Astrocyte of the cerebellum (primary cell): ENCODE results near the gene MSH2.

ENCODE experiments used
- DNase-seq: peaks from one replicate; pipeline ENCODE4 v3.0.0-alpha.2; 2011; ENCODE audit warnings: low read depth
- H3K4me3 ChIP-seq: 2 replicates; pipeline ENCODE4 v1.5.1; 2011; ENCODE audit warnings: mild to moderate bottlenecking, low read depth, low read length, moderate library complexity
- CTCF ChIP-seq: IDR thresholded peaks from 2 replicates; pipeline ENCODE4 v1.5.1; 2012; ENCODE audit warnings: low read length, low read depth, moderate library complexity, mild to moderate bottlenecking; ENCODE audit errors: missing control alignments
- in situ Hi-C: cut with HindIII; loops from 2 replicates; pipeline ENCODE4 v1.10.0; 2017; ENCODE audit warnings: low sequenced_read_pairs

Gene MSH2

DNA sequence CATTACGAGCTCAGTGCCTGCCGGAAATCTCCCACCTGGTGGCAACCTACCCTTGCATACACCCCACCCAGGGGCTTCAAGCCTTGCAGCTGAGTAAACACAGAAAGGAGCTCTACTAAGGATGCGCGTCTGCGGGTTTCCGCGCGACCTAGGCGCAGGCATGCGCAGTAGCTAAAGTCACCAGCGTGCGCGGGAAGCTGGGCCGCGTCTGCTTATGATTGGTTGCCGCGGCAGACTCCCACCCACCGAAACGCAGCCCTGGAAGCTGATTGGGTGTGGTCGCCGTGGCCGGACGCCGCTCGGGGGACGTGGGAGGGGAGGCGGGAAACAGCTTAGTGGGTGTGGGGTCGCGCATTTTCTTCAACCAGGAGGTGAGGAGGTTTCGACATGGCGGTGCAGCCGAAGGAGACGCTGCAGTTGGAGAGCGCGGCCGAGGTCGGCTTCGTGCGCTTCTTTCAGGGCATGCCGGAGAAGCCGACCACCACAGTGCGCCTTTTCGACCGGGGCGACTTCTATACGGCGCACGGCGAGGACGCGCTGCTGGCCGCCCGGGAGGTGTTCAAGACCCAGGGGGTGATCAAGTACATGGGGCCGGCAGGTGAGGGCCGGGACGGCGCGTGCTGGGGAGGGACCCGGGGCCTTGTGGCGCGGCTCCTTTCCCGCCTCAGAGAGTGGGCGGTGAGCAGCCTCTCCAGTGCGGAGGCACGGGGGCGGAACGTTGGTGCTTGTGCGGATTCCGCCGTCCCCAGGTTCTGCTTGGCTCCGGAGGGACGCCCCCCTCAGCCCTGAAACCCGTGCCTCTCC lies at the start of gene MSH2:
MSH2 (plus strand) TSS at position 352 of the 804 bp plus-strand sequence; CDS start at position 388, 36 bp downstream.
- peak within 1 kb of the TSS; percentile 83 for H3K4me3 ChIP-seq
- DNase-seq = peak; percentile 73
- in situ Hi-C loops = no loop called here
- no peak for TF ChIP-seq CTCF

DNA sequence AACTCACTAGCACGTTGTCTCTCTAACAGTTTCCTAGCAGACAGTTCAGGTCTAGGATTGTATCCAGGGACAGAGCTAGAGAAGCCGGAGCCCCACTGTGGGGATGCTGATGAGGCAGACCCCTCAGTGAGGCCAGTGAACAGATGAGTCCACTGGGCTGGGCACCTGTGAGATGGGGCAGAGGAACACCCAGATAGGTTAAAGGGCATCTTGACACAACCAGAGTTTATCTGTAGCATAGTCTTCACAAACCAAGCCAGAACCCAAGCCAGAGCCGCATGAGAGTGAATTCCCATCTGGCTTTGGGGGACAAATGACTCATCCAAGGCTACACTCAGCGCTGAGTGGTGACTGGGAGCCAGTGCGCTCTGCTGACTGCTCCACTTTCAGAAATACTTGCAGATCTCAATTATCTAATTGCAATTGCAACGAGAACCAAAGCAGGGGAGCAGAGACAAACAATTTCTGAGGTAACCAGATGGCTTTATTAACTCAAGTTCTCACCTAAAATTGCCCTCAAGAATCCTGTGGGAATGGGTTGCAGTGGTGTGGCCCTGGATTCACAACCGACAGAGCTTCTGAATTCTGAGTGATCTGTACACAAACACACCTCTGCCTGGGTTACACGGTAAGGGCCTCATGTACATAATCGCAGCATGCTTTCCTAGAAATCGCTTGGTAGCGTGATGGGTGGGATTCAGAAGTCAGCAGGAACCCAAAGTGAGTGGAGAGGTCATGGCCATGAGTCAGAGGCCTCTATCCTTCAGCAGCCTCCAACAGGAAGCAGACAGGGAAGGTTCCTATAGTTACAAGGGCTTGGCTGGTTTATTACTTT lies 48.7 kb upstream of the MSH2 start:
- peak; percentile 13 for DNase-seq
- in situ Hi-C loops = no loop called here
- no peak for TF ChIP-seq CTCF
- H3K4me3 ChIP-seq = no peak overlapping the region

GRCh38 chr2:47354848-47355204 lies 48.1 kb upstream of the MSH2 start:
- DNase-seq = no peak
- TF ChIP-seq CTCF = no peak
- no peak overlapping the region for H3K4me3 ChIP-seq
- in situ Hi-C loops = no loop called here

DNA sequence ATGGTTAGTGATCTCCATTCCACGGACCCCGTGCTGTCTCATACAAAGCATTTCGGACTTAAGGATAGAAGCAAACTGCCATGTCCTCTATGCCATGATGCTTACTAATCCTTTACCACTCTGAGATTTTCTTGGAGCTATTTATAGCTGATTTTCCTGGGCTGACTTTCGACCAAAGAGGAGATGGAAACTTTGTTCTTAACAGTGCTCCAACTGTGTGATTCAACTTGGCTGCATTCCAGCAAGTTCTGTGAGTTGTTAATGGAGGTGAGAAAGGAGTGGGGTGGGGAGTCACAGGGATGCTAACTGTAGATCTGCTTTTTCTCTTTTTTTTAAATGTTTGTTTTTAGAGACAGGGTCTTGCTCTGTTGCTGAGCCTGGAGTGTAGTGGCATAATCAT lies 45.5 kb upstream of the MSH2 start:
- in situ Hi-C loops = no loop called here
- H3K4me3 ChIP-seq = no peak overlapping the region
- no peak for TF ChIP-seq CTCF
- DNase-seq = peak; percentile 57

DNA sequence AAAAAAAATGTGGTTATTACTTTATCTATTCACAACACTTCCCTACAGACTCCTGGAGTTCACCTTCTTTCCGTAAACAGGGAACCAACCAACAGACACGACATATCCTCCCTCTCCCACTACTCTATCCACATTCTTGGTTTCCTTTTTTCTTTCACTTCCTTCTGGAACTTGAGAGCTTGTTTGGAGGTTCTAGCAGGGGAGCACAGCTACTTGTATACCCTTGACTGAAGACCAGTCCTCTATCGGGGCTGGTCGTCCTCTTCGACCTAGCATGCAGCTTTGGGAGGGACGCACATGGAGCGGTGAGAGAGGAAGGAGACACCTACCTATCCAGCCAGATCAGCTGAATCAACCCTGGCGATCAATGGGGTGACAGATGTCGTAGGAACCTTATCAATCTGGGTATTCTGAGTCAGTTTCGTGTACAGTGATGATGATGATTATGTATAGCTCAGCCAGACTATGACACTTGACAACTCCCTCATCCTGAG lies 43.5 kb upstream of the MSH2 start:
- no peak for DNase-seq
- TF ChIP-seq CTCF = no peak
- no peak overlapping the region for H3K4me3 ChIP-seq
- in situ Hi-C loops = no loop called here

DNA sequence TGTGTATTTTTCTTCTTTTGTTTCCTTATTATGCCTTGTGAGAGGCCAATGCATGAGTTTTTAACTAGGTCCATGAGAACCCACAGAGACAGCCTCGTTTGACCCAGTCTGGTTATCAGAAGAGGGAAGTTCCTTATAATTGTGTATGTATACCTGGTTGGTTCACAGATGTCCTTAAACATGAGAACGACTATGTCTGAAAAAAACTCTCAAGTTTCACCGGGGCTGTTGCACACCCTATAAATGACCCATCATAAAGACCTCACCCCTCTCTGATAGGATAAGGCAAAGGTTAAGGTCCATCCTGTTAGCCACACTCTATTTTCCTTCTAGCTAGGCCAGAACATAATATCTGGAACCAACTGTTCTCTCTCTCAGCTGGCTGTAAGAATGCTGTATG lies 42.7 kb upstream of the MSH2 start:
- no peak for DNase-seq
- in situ Hi-C loops = no loop called here
- H3K4me3 ChIP-seq = no peak overlapping the region
- TF ChIP-seq CTCF = no peak
